Renal cortical epithelial cell (primary cell): ENCODE data around the gene FH. TPM values are rescaled to one million over a fixed set of nuclear protein-coding genes. Genes with fewer than 3 reads are reported as not detected.

Experiments
- DNase-seq: peaks from one replicate; pipeline ENCODE4 v3.0.0-alpha.2; 2011; ENCODE audit warnings: low read depth
- total RNA-seq: library from RNA; depleted of rRNA; stranded (reverse); fragments of >200 nt; gene quantifications from 2 replicates; pipeline ENCODE4 v1.2.3, GENCODE V29; 2014

Gene FH
- total RNA-seq, 1 donor from 2014 or later: 85.8 TPM

GRCh38 chr1:241521718-241522117, 2.2 kb upstream of the FH start:
- DNase-seq: no peak

GRCh38 chr1:241520080-241520465, 518 bp upstream of the FH start:
- DNase-seq: no peak

GRCh38 chr1:241518476-241519307, 863 bp downstream of the FH start:
- peak; percentile 21 for DNase-seq

- DNase-seq: no peak
Observed at GRCh38 chr1:241513378-241513777, 6.2 kb downstream of the FH start.

- no peak for DNase-seq
Observed at GRCh38 chr1:241507189-241507863, 12.2 kb downstream of the FH start.

GRCh38 chr1:241503444-241503843, 16.1 kb downstream of the FH start:
- no peak for DNase-seq

GRCh38 chr1:241499910-241500309, 19.6 kb downstream of the FH start:
- peak; percentile 59 for DNase-seq

- no peak for DNase-seq
Observed at GRCh38 chr1:241495741-241496140, 23.8 kb downstream of the FH start.

- no peak for DNase-seq
Observed at GRCh38 chr1:241488739-241489138, 30.8 kb downstream of the FH start.

GRCh38 chr1:241485554-241485992, 34.0 kb downstream of the FH start:
- peak; percentile 11 for DNase-seq

- no peak for DNase-seq
Observed at GRCh38 chr1:241485145-241485544, 34.4 kb downstream of the FH start.

- DNase-seq: peak; percentile 53
Observed at GRCh38 chr1:241482761-241483250, 36.7 kb downstream of the FH start.

- no peak for DNase-seq
Observed at GRCh38 chr1:241479294-241479693, 40.3 kb downstream of the FH start.

- peak; percentile 22 for DNase-seq
Observed at GRCh38 chr1:241475671-241476070, 43.9 kb downstream of the FH start.

GRCh38 chr1:241473026-241473425, 46.5 kb downstream of the FH start:
- no peak for DNase-seq

GRCh38 chr1:241470908-241471590, 48.5 kb downstream of the FH start:
- DNase-seq: no peak

GRCh38 chr1:241470361-241470760, 49.2 kb downstream of the FH start:
- DNase-seq: no peak

- DNase-seq: no peak
Observed at GRCh38 chr1:241465673-241466072, 53.9 kb downstream of the FH start.

GRCh38 chr1:241464985-241465384, 54.6 kb downstream of the FH start:
- no peak for DNase-seq

- DNase-seq: no peak
Observed at GRCh38 chr1:241462391-241462790, 57.2 kb downstream of the FH start.

GRCh38 chr1:241460098-241460873, 59.3 kb downstream of the FH start:
- no peak for DNase-seq
